Mucosa of stomach (tissue), 1 donor: ENCODE results near the gene USP20.
"Not testable (repeated sequence)": the region's sequence is repeated elsewhere in the genome, so short reads cannot be mapped to it uniquely, and the experiment has no call there.

Source experiments
- H3K27me3 ChIP-seq: one replicate; pipeline ENCODE4 v1.7.0; 2013; ENCODE audit warnings: mild to moderate bottlenecking, low read length; ENCODE audit not compliant: control insufficient read depth, insufficient read depth
- H3K36me3 ChIP-seq: one replicate; pipeline ENCODE4 v1.7.0; 2013; ENCODE audit warnings: low read length; ENCODE audit not compliant: control insufficient read depth, insufficient read depth
- H3K4me1 ChIP-seq: one replicate; pipeline ENCODE4 v1.7.0; 2013; ENCODE audit warnings: mild to moderate bottlenecking, low read length; ENCODE audit not compliant: control insufficient read depth, insufficient read depth
- H3K4me3 ChIP-seq: one replicate; pipeline ENCODE4 v1.7.0; 2013; ENCODE audit warnings: low read length
- H3K9ac ChIP-seq: one replicate; pipeline ENCODE4 v1.7.0; 2013; ENCODE audit warnings: mild to moderate bottlenecking, low read length, moderate library complexity
- H3K9me3 ChIP-seq: one replicate; pipeline ENCODE4 v1.7.0; 2013; ENCODE audit warnings: mild to moderate bottlenecking, low read length, moderate library complexity; ENCODE audit not compliant: control insufficient read depth
- donor health status: Pancreatic carcinoma.

The USP20 gene

GRCh38 chr9:129884220-129885017 is 49.2 kb downstream of the USP20 start:
- H3K27me3 ChIP-seq: no peaks in the 10 kb centered on the region
- H3K9me3 ChIP-seq: no peaks in the 10 kb centered on the region
- peaks cover 28% of the 10 kb centered on the region for H3K4me1 ChIP-seq
- peaks cover 4% of the 10 kb centered on the region for H3K36me3 ChIP-seq
- peak overlapping the region; percentile 61 for H3K9ac ChIP-seq
- H3K4me3 ChIP-seq: peak overlapping the region; percentile 34

GRCh38 chr9:129885018-129885669 is 49.9 kb downstream of the USP20 start:
- peak overlapping the region; percentile 34 for H3K4me3 ChIP-seq
- H3K36me3 ChIP-seq: peaks cover 4% of the 10 kb centered on the region
- H3K9ac ChIP-seq: peak overlapping the region; percentile 61
- peaks cover 28% of the 10 kb centered on the region for H3K4me1 ChIP-seq
- no peaks in the 10 kb centered on the region for H3K27me3 ChIP-seq
- no peaks in the 10 kb centered on the region for H3K9me3 ChIP-seq

GRCh38 chr9:129885670-129886106 is 50.4 kb downstream of the USP20 start:
- Histone ChIP-seq H3K27me3 (no peaks in the 10 kb centered on the region), H3K9ac (peak overlapping the region; percentile 61), H3K9me3 (no peaks in the 10 kb centered on the region), H3K36me3 (peaks cover 4% of the 10 kb centered on the region), H3K4me3 (peak overlapping the region; percentile 34), H3K4me1 (peaks cover 28% of the 10 kb centered on the region)

GRCh38 chr9:129886226-129887174 is 51.2 kb downstream of the USP20 start:
- Histone ChIP-seq H3K4me1 (peaks cover 28% of the 10 kb centered on the region), H3K36me3 (no peaks in the 10 kb centered on the region), H3K27me3 (no peaks in the 10 kb centered on the region), H3K9me3 (no peaks in the 10 kb centered on the region), H3K4me3 (no peak overlapping the region), H3K9ac (peak overlapping the region; percentile 33)

- Histone ChIP-seq H3K9ac (no peak overlapping the region), H3K9me3 (no peaks in the 10 kb centered on the region), H3K4me3 (no peak overlapping the region), H3K36me3 (no peaks in the 10 kb centered on the region), H3K4me1 (peaks cover 28% of the 10 kb centered on the region), H3K27me3 (no peaks in the 10 kb centered on the region)
These were observed 52.4 kb downstream of the USP20 start for GRCh38 chr9:129887334-129888292.

GRCh38 chr9:129888293-129889121 is 53.2 kb downstream of the USP20 start:
- H3K4me1 ChIP-seq: peaks cover 31% of the 10 kb centered on the region
- no peaks in the 10 kb centered on the region for H3K36me3 ChIP-seq
- H3K4me3 ChIP-seq: no peak overlapping the region
- H3K9ac ChIP-seq: no peak overlapping the region
- no peaks in the 10 kb centered on the region for H3K27me3 ChIP-seq
- H3K9me3 ChIP-seq: no peaks in the 10 kb centered on the region

- Histone ChIP-seq H3K9me3 (no peaks in the 10 kb centered on the region), H3K9ac (no peak overlapping the region), H3K4me3 (no peak overlapping the region), H3K36me3 (no peaks in the 10 kb centered on the region), H3K27me3 (no peaks in the 10 kb centered on the region), H3K4me1 (peaks cover 25% of the 10 kb centered on the region)
These were observed 54.1 kb downstream of the USP20 start for GRCh38 chr9:129889122-129889940.

GRCh38 chr9:129889941-129890717 is 54.9 kb downstream of the USP20 start:
- H3K4me1 ChIP-seq: peaks cover 18% of the 10 kb centered on the region
- H3K9me3 ChIP-seq: no peaks in the 10 kb centered on the region
- no peaks in the 10 kb centered on the region for H3K27me3 ChIP-seq
- no peak overlapping the region for H3K9ac ChIP-seq
- H3K36me3 ChIP-seq: no peaks in the 10 kb centered on the region
- no peak overlapping the region for H3K4me3 ChIP-seq

GRCh38 chr9:129890718-129891299 is 55.6 kb downstream of the USP20 start:
- H3K4me1 ChIP-seq: peaks cover 12% of the 10 kb centered on the region
- not testable (repeated sequence) for H3K27me3 ChIP-seq, H3K36me3 ChIP-seq, H3K9me3 ChIP-seq, H3K4me3 ChIP-seq
- H3K9ac ChIP-seq: peak overlapping the region; percentile 9
